Keratinocyte (primary cell): ENCODE measurements around the gene ARHGEF33.

Experiments
- CTCF ChIP-seq, 3 experiments: IDR thresholded peaks in 1 of 3; conservative IDR thresholded peaks in 1 of 3; optimal IDR thresholded peaks in 1 of 3; 2 replicates in 2 of 3; 3 replicates in 1 of 3; pipeline versions ENCODE3 to v1.5.1; 2011; ENCODE audit warnings: low read length in 3 of 3, mild to moderate bottlenecking in 3 of 3, moderate library complexity in 2 of 3, control low read depth in 1 of 3, inconsistent platforms in 1 of 3; ENCODE audit not compliant: insufficient read depth in 2 of 3; ENCODE audit errors: extremely low read depth in 1 of 3
- EZH2 ChIP-seq: IDR thresholded peaks from one replicate; pipeline ENCODE4 v1.6.1; 2012; ENCODE audit warnings: inconsistent platforms, mild to moderate bottlenecking, low read length, moderate library complexity

- no peak for TF ChIP-seq EZH2
- no peak for TF ChIP-seq CTCF (optimal IDR thresholded peaks at IDR 0.05 in 1 of 3, IDR thresholded peaks at IDR 0.05 in 1 of 3, conservative IDR thresholded peaks at IDR 0.05 in 1 of 3; ENCODE audit: extremely low read depth in 1 of 3, insufficient read depth in 2 of 3, low read length in 3 of 3)
Measured at GRCh38 chr2:38909872-38910271, 20.2 kb downstream of the ARHGEF33 start.
